Measurements from ENCODE around the gene DENND11.

The DENND11 gene

GRCh38 chr7:141676618-141677017, 25.3 kb downstream of the DENND11 start:
- DNase-seq, result no peak

- DNase-seq, result no peak
These were observed 26.3 kb downstream of the DENND11 start for GRCh38 chr7:141675436-141676215.

- no peak for DNase-seq
These were observed 27.3 kb downstream of the DENND11 start for GRCh38 chr7:141674702-141675101.

- DNase-seq, result no peak
These were observed 27.7 kb downstream of the DENND11 start for GRCh38 chr7:141674171-141674671.

- no peak for DNase-seq
These were observed 28.6 kb downstream of the DENND11 start for GRCh38 chr7:141673346-141673745.

- DNase-seq, result no peak
These were observed 30.1 kb downstream of the DENND11 start for GRCh38 chr7:141671705-141672496.

- no peak for DNase-seq
These were observed 33.1 kb downstream of the DENND11 start for GRCh38 chr7:141668853-141669252.

GRCh38 chr7:141666071-141666470, 35.9 kb downstream of the DENND11 start:
- DNase-seq, result no peak

GRCh38 chr7:141665208-141666035, 36.5 kb downstream of the DENND11 start:
- no peak for DNase-seq

- no peak for DNase-seq
These were observed 37.5 kb downstream of the DENND11 start for GRCh38 chr7:141664450-141664849.

- no peak for DNase-seq
These were observed 38.7 kb downstream of the DENND11 start for GRCh38 chr7:141663081-141663849.

GRCh38 chr7:141660259-141660658, 41.7 kb downstream of the DENND11 start:
- no peak for DNase-seq

- no peak for DNase-seq
These were observed 42.5 kb downstream of the DENND11 start for GRCh38 chr7:141659501-141659900.

GRCh38 chr7:141654551-141654950, 47.4 kb downstream of the DENND11 start:
- peak; percentile 56 for DNase-seq

GRCh38 chr7:141652691-141653090, 49.3 kb downstream of the DENND11 start:
- no peak for DNase-seq

Data from activated naive CD4-positive, alpha-beta T cell treated with Interleukin-2 at 50 U/mL for 16 hours (primary cell).